ENCODE data around the gene ALK. TPM values are rescaled to one million over a fixed set of nuclear protein-coding genes. Genes with fewer than 3 reads are reported as not detected.

Gene ALK
- total and polyA plus RNA-seq, 10 of the 15 experiments (the other 5 are each of a cell fraction or from before 2014, with no cell fraction given) = 0.11 TPM; not detected in 9

- intact Hi-C loops (cut with micrococcal nuclease; ENCODE audit: unreplicated experiment) (no loop called here), in situ Hi-C loops (cut with MboI) (no loop called here)
- Histone ChIP-seq H3K9me3 (replicated peaks; ENCODE audit: control insufficient read depth, insufficient read depth, low read length) (no peaks in the 10 kb centered on the region), H3K27ac (ENCODE audit: control insufficient read depth, insufficient read depth) (no peak overlapping the region), H2AFZ (ENCODE audit: control insufficient read depth, low read depth, low read length) (no peak overlapping the region), H3K27me3 (replicated peaks in 1 of 2; ENCODE audit: control insufficient read depth in 2 of 2, insufficient read depth in 2 of 2, low read length in 1 of 2) (no peaks in the 10 kb centered on the region), H3K9ac (ENCODE audit: control insufficient read depth, insufficient read depth, low read length) (no peak overlapping the region), H3K4me2 (ENCODE audit: control insufficient read depth, insufficient read depth) (no peak overlapping the region), H3K4me3 (no peak overlapping the region), H4K20me1 (ENCODE audit: control insufficient read depth, insufficient read depth) (no peaks in the 10 kb centered on the region), H3K79me2 (ENCODE audit: control insufficient read depth, insufficient read depth, low read length) (no peaks in the 10 kb centered on the region), H3K4me1 (ENCODE audit: control insufficient read depth, insufficient read depth, low read length) (peaks cover 7% of the 10 kb centered on the region; the same call in 1 of the 2 replicates), H3K36me3 (ENCODE audit: control insufficient read depth in 2 of 2, insufficient read depth in 2 of 2, low read length in 1 of 2) (peaks cover 4 to 13% of the 10 kb centered on the region in 2 experiments; a peak in 2 of 4 replicates)
- BruUV-seq (replicated peaks) = no TSS peak
- ATAC-seq (no peak), DNase-seq (ENCODE audit: low read depth, low spot score) (no peak), FAIRE-seq (no peak)
- TF ChIP-seq PRDM15 (CRISPR knock-in tag; IDR thresholded peaks at IDR 0.05) = no peak
- TF ChIP-seq ATF3 (IDR thresholded peaks at IDR 0.05; ENCODE audit: borderline replicate concordance, extremely low read depth, low read depth, low read length) = no peak
- ChIA-PET SMC1A (ENCODE audit: uncharacterized antibody, unreplicated experiment) (no interaction called here), RAD21 (ENCODE audit: unreplicated experiment) (no interaction called here), POLR2A (no interaction called here), CTCF (no interaction called here)
- 98% methylated on average over 3 of the region's 3 CpGs for WGBS (ENCODE audit: insufficient coverage, insufficient replicate concordance, low lambda C conversion rate, missing lambda C conversion rate)
These were observed 775.2 kb downstream of the ALK start for GRCh38 chr2:29146197-29146596.

- Histone ChIP-seq H3K36me3 (ENCODE audit: control insufficient read depth in 2 of 2, insufficient read depth in 2 of 2, low read length in 1 of 2) (peaks cover 4 to 13% of the 10 kb centered on the region in 2 experiments), H3K79me2 (ENCODE audit: control insufficient read depth, insufficient read depth, low read length) (no peaks in the 10 kb centered on the region), H3K27me3 (replicated peaks in 1 of 2; ENCODE audit: control insufficient read depth in 2 of 2, insufficient read depth in 2 of 2, low read length in 1 of 2) (no peaks in the 10 kb centered on the region), H3K4me2 (ENCODE audit: control insufficient read depth, insufficient read depth) (no peak overlapping the region), H2AFZ (ENCODE audit: control insufficient read depth, low read depth, low read length) (no peak overlapping the region), H3K9me3 (replicated peaks; ENCODE audit: control insufficient read depth, insufficient read depth, low read length) (no peaks in the 10 kb centered on the region), H3K4me3 (no peak overlapping the region), H3K27ac (ENCODE audit: control insufficient read depth, insufficient read depth) (no peak overlapping the region), H3K9ac (ENCODE audit: control insufficient read depth, insufficient read depth, low read length) (no peak overlapping the region), H3K4me1 (ENCODE audit: control insufficient read depth, insufficient read depth, low read length) (peaks cover 5% of the 10 kb centered on the region; the same call in 1 of the 2 replicates), H4K20me1 (ENCODE audit: control insufficient read depth, insufficient read depth) (no peaks in the 10 kb centered on the region)
- intact Hi-C loops (cut with micrococcal nuclease; ENCODE audit: unreplicated experiment) (no loop called here), in situ Hi-C loops (cut with MboI) (no loop called here)
- POLR2A ChIA-PET = no interaction called here
- CTCF ChIA-PET = no interaction called here
- WGBS (ENCODE audit: insufficient coverage, insufficient replicate concordance, low lambda C conversion rate, missing lambda C conversion rate) = 85% methylated on average over 6 of the region's 6 CpGs
- SMC1A ChIA-PET (ENCODE audit: uncharacterized antibody, unreplicated experiment) = interaction anchor here (1.2 kb wide), 1 partner anchor 13 kb away, joined by 3 read pairs; no protein-coding TSS in a partner anchor
- FAIRE-seq (no peak), ATAC-seq (no peak), DNase-seq (ENCODE audit: low read depth, low spot score) (no peak)
- RAD21 ChIA-PET (ENCODE audit: unreplicated experiment) = no interaction called here
- no peak for TF ChIP-seq ZSCAN29 (IDR thresholded peaks at IDR 0.05)
- no TSS peak for BruUV-seq (replicated peaks)
These were observed 777.7 kb downstream of the ALK start for GRCh38 chr2:29143657-29144056.

Small RNA genes within 50 kb of the gene (small RNA-seq; reads per million reads assigned to genes)
- not detected for gene RN7SL516P

Other genes starting within 250 kb of the ALK start
- 21.6 and 27.4 TPM in 2 replicates for gene YPEL5, start 225.4 kb upstream of the ALK start, total RNA-seq (2014; rRNA removed)
- gene YPEL5, start 225.4 kb upstream of the ALK start, total RNA-seq (2014; rRNA removed; fragmentation: Illumina TruSeq; extraction: Trizol) = 19.5 and 20.1 TPM in 2 replicates
- 21.6 and 22.5 TPM in 2 replicates for gene YPEL5, start 225.4 kb upstream of the ALK start, total RNA-seq (2021)
- gene YPEL5, start 225.4 kb upstream of the ALK start, polyA plus RNA-seq (2011; rRNA removed) = 47.3 and 58.4 TPM in 2 replicates
- 21.8 and 27.7 TPM in 2 replicates for gene YPEL5, start 225.4 kb upstream of the ALK start, polyA plus RNA-seq (2014; fragmentation: Illumina TruSeq; extraction: Trizol)
- gene YPEL5, start 225.4 kb upstream of the ALK start, polyA plus RNA-seq (2014; fragmentation: Nextera tagmentation; extraction: Ambion mirVana) = 10 to 100 TPM; 24.9 to 43.6 TPM
- gene YPEL5, start 225.4 kb upstream of the ALK start, polyA plus RNA-seq (2014; rRNA removed) = 21.7 and 24.3 TPM in 2 replicates
- 10 to 100 TPM; 18.8 to 19.2 TPM for gene YPEL5, start 225.4 kb upstream of the ALK start, polyA plus RNA-seq (2016; fragmentation: Nextera tagmentation; extraction: Ambion mirVana)

Measured in GM12878 (cell line).